Upper lobe of right lung (tissue), 1 donor: ENCODE results near the gene TMEM215. TPM values are rescaled to one million over a fixed set of nuclear protein-coding genes. Genes with fewer than 3 reads are reported as not detected.
"Not testable (repeated sequence)": the region's sequence is repeated elsewhere in the genome, so short reads cannot be mapped to it uniquely, and the experiment has no call there.

ENCODE experiments used
- ATAC-seq: fragments of 200-7000 bp; cut with Tn5 transposase; one replicate; pipeline ENCODE4 v1.9.1; 2020; ENCODE audit warnings: mild to moderate bottlenecking, moderate library complexity
- DNase-seq: peaks from one replicate; pipeline ENCODE4 v3.0.0-alpha.2; 2020
- H3K27ac ChIP-seq: fragments of 200-600 bp; one replicate; pipeline ENCODE4 v1.8.0; 2022
- H3K27me3 ChIP-seq: fragments of 200-600 bp; one replicate; pipeline ENCODE4 v1.8.0; 2022; ENCODE audit warnings: mild to moderate bottlenecking
- H3K36me3 ChIP-seq: fragments of 200-600 bp; one replicate; pipeline ENCODE4 v1.8.0; 2022
- H3K4me1 ChIP-seq: fragments of 200-600 bp; one replicate; pipeline ENCODE4 v1.8.0; 2022
- H3K4me3 ChIP-seq: fragments of 200-600 bp; one replicate; pipeline ENCODE4 v1.8.0; 2022; ENCODE audit warnings: mild to moderate bottlenecking
- H3K9me3 ChIP-seq: fragments of 200-600 bp; one replicate; pipeline ENCODE4 v1.8.0; 2022
- intact Hi-C: fragments of 100-400 bp; cut with DNase I; formaldehyde crosslinking; loops from one replicate; pipeline ENCODE4 v1.11.0; 2022
- total RNA-seq: library from RNA; stranded (reverse); fragmentation: NEBNext Ultra II Directional; extraction: Animal tissue kit (Norgen Biotek cat#: 25700); gene quantifications from one replicate; pipeline ENCODE4 v1.2.1, GENCODE V29; 2021
- TF ChIP-seq, protein P1 (sequence below): fragments of 200-600 bp; IDR thresholded peaks from one replicate; pipeline ENCODE4 v1.8.0; 2022; ENCODE audit warnings: antibody characterized with exemption
- donor health status: DM: no; HTN: yes; CAD: no; lungs with severe emphysema.

Gene TMEM215
- total RNA-seq, 1 donor from 2014 or later: not detected

DNA sequence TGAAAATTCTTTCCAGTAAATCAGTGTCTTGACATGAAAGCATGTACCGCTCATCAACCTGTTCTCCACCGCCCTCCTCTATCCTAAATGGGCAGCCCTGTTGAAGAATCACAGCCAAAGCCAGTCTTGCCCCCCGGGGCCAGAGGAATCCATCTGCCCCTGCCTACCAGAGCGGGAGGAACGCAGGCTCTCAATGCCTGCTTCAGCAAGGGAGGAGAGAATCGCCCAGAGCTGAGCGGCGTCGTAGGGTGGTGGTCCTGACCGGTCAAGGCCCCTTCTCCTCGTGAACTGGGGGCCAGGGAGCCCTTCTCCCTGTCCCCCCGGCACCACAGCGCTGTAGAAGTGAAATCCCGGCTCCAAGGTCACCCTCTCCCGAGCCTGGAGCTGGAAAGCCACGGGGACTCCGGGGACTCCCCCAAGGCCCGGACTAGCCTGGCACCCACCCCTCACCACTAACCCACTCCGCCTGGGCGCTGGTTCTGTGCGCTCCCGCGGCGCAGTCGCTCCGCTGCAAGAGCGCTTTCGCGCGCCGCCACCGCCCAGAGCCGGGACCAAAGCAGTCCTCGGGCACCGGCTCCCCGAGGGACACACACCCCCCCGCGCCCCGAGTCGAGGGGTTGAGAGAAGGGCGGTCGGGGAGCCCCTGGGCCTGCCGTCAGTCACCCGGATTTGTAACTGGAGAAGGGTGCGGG lies 718 bp upstream of the TMEM215 start:
- H3K4me3 ChIP-seq: peak overlapping the region; percentile 4
- TF ChIP-seq, protein P1, sequence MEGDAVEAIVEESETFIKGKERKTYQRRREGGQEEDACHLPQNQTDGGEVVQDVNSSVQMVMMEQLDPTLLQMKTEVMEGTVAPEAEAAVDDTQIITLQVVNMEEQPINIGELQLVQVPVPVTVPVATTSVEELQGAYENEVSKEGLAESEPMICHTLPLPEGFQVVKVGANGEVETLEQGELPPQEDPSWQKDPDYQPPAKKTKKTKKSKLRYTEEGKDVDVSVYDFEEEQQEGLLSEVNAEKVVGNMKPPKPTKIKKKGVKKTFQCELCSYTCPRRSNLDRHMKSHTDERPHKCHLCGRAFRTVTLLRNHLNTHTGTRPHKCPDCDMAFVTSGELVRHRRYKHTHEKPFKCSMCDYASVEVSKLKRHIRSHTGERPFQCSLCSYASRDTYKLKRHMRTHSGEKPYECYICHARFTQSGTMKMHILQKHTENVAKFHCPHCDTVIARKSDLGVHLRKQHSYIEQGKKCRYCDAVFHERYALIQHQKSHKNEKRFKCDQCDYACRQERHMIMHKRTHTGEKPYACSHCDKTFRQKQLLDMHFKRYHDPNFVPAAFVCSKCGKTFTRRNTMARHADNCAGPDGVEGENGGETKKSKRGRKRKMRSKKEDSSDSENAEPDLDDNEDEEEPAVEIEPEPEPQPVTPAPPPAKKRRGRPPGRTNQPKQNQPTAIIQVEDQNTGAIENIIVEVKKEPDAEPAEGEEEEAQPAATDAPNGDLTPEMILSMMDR: no peak
- H3K4me1 ChIP-seq: no peaks in the 10 kb centered on the region

DNA sequence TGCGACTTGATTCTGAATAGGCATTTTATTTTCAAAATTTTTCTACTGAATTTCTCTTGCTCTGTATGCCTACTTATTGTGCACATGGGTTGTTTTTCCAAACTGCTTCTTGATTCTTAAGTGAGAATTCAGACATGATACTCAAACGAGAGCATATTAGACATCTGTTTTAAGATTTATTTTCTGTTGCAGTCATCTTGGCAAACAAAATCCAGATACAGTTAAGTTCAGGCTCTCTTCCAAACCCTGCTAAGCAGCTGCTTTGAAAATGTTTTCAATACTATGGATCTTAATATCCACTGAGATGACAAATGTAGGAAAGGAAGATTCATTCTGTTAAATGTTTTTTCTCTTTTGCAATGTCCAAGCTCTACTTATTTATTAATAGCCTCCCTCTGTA lies 4.5 kb downstream of the TMEM215 start:
- Histone ChIP-seq H3K27ac (no peak overlapping the region), H3K4me1 (no peaks in the 10 kb centered on the region), H3K9me3 (no peaks in the 10 kb centered on the region), H3K4me3 (no peak overlapping the region), H3K27me3 (peaks cover 21% of the 10 kb centered on the region), H3K36me3 (no peaks in the 10 kb centered on the region)
- TF ChIP-seq, protein P1: no peak
- ATAC-seq: no peak
- DNase-seq: no peak
- intact Hi-C loops: no loop called here

More for the DNA sequence above, 718 bp upstream of the TMEM215 start:
- intact Hi-C loops: no loop called here
- no peaks in the 10 kb centered on the region for H3K36me3 ChIP-seq
- peaks cover 44% of the 10 kb centered on the region for H3K27me3 ChIP-seq
- no peaks in the 10 kb centered on the region for H3K9me3 ChIP-seq
- DNase-seq (no peak), ATAC-seq (peak; percentile 27)
- no peak overlapping the region for H3K27ac ChIP-seq

DNA sequence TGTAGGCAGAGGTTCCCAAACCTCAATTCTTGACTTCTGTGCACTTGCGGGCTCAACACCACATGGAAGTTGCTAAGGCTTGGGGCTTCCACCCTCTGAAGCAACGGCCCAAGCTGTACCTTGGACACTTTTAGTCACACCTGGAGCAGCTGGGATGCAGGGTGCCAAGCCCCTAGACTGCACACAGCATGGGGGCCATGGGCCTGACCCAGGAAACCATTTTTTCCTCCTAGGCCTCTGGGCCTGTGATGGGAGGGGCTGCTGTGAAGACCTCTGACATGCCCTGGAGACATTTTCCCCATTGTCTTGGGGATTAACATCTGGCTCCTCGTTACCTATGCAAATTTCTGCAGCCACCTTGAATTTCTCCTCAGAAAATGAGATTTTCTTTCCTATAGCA lies 12.7 kb downstream of the TMEM215 start:
- H3K36me3 ChIP-seq, H3K9me3 ChIP-seq, H3K27me3 ChIP-seq, H3K27ac ChIP-seq, H3K4me1 ChIP-seq, H3K4me3 ChIP-seq, ATAC-seq, DNase-seq, intact Hi-C loops: not testable (repeated sequence)

DNA sequence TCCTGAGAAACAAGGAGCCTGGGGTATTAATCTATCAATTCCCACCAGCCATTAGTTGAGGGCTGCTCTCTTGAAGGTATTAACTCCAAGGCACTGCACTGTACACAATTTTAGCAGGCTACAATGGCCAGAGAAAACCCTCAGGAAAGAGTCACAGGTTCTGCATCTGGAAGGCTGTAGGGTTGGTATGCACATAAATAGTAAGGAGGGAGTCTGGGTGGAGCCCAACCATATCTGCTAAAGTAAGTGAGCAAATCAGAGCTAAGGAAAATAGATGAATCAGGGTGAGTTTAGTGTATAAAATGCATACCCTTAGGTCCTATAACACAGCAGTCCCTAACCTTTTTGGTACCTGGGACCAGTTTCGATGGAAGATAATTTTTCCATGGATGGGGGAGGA lies 18.2 kb downstream of the TMEM215 start:
- Histone ChIP-seq H3K9me3 (no peaks in the 10 kb centered on the region), H3K27ac (no peak overlapping the region), H3K36me3 (no peaks in the 10 kb centered on the region), H3K4me1 (no peaks in the 10 kb centered on the region), H3K4me3 (no peak overlapping the region), H3K27me3 (no peaks in the 10 kb centered on the region)
- intact Hi-C loops: no loop called here
- TF ChIP-seq, protein P1: no peak
- ATAC-seq: no peak
- DNase-seq: no peak

DNA sequence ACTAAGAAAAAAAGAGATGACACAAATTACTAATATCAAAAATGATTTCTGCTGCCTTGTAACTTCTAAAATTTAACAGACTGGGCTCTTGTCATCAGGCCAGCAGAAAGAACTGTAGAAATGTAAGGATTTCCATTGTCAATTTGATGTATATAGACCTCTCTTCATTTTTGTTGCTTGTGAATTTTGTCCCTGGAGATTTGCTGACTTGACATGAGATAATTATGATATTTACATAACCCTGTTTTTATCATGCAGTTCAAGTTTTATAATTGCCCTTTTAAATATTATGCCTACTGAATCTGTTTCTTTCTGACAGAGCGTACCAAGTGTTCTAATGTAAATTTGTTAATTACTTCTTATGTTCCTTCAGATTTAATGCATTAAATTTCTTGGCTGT lies 23.9 kb downstream of the TMEM215 start:
- Histone ChIP-seq H3K9me3 (no peaks in the 10 kb centered on the region), H3K27ac (no peak overlapping the region), H3K4me3 (no peak overlapping the region), H3K36me3 (no peaks in the 10 kb centered on the region), H3K27me3 (no peaks in the 10 kb centered on the region), H3K4me1 (no peaks in the 10 kb centered on the region)
- ATAC-seq (no peak), DNase-seq (no peak)
- TF ChIP-seq, protein P1: no peak
- intact Hi-C loops: no loop called here

DNA sequence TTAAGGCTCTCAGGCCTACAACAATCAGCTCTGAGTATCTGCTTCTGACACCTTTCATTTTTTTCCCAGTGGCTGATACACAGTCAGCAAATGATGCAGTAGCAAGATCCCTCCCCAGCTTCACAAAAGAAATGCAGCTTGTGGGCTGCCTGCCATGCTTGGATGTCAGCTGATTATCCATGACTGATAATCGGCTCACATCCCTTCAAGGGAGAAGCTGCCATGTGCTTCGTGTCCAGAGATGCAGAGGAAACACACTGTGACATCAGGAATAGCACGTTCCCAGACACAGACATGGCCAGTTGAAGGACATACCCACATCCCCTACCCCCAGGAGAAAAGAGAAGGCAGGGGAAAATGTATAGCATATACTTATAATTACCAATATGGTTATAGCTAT lies 27.9 kb downstream of the TMEM215 start:
- H3K4me3 ChIP-seq: no peak overlapping the region
- H3K27me3 ChIP-seq: no peaks in the 10 kb centered on the region
- ATAC-seq (no peak), DNase-seq (no peak)
- H3K27ac ChIP-seq: no peak overlapping the region
- no peaks in the 10 kb centered on the region for H3K36me3 ChIP-seq
- intact Hi-C loops: no loop called here
- no peaks in the 10 kb centered on the region for H3K9me3 ChIP-seq
- TF ChIP-seq, protein P1: no peak
- H3K4me1 ChIP-seq: no peaks in the 10 kb centered on the region
